GM13976 (cell line): ENCODE results near the gene TBC1D25.

Experiments used
- DNase-seq: peaks from one replicate; pipeline ENCODE4 v3.0.0; 2012; ENCODE audit warnings: low spot score
- in situ Hi-C: fragments of 300-500 bp; cut with MboI; formaldehyde crosslinking; loops from one replicate; pipeline ENCODE4 v1.12.0; 2022; ENCODE audit warnings: low sequenced_read_pairs, mixed read lengths, inconsistent platforms; ENCODE audit not compliant: unreplicated experiment
- TF ChIP-seq, protein P1 (sequence below): IDR thresholded peaks from 2 replicates; pipeline ENCODE4 v1.5.1; 2012; ENCODE audit warnings: borderline replicate concordance, mild to moderate bottlenecking; ENCODE audit not compliant: insufficient read depth; ENCODE audit errors: extremely low read depth, missing control alignments, control extremely low read depth

Gene TBC1D25

DNA sequence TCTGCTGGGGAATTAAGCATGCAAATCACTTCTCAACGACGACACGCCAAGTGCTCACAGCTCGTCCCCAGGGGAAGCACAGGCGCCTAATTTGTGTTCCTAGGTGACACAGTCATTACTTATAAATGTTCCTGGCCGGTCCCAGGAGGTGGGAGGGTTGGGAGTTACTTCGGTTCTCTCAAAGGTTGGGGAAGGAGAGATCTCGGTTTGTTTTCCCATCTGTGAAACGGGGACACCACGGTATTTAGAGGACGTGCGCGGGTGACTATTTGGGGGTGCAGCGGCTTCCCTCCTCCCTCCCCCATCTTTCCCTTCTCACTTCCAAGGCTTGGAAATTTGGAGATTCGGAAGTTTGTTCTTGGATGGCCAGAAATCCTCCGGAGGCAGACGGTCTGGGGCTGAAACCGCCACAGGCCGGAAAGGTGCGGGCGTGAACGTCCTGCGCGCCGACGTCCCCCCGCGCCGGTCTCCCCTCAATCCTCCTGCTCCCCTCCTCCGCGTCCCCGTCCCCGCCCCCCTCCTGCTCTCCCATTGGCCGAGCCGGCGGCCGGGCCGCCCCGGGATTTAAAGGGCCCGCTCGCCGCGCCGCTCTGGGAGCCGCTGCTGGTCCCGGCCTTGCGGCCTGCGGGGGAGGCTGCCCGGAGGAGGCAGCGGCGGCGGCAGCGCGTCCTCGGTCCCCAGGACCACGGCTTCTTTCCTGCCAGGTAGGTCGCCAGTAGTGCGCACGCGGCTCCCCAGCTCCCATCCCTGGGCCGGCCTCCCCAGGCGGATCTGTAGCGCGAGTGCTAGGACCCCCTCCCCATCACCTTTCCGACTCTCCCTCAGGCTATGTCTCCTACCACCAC, 30.9 kb upstream of the TBC1D25 start, which contains the start of gene PORCN:
Gene PORCN (plus strand): TSS at position 593 of the 845 bp plus-strand sequence. CDS start 829 bp downstream, outside the sequence.
- in situ Hi-C loops = no loop called here
- DNase-seq = peak; percentile 92
- TF ChIP-seq, protein P1, sequence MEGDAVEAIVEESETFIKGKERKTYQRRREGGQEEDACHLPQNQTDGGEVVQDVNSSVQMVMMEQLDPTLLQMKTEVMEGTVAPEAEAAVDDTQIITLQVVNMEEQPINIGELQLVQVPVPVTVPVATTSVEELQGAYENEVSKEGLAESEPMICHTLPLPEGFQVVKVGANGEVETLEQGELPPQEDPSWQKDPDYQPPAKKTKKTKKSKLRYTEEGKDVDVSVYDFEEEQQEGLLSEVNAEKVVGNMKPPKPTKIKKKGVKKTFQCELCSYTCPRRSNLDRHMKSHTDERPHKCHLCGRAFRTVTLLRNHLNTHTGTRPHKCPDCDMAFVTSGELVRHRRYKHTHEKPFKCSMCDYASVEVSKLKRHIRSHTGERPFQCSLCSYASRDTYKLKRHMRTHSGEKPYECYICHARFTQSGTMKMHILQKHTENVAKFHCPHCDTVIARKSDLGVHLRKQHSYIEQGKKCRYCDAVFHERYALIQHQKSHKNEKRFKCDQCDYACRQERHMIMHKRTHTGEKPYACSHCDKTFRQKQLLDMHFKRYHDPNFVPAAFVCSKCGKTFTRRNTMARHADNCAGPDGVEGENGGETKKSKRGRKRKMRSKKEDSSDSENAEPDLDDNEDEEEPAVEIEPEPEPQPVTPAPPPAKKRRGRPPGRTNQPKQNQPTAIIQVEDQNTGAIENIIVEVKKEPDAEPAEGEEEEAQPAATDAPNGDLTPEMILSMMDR = no peak

DNA sequence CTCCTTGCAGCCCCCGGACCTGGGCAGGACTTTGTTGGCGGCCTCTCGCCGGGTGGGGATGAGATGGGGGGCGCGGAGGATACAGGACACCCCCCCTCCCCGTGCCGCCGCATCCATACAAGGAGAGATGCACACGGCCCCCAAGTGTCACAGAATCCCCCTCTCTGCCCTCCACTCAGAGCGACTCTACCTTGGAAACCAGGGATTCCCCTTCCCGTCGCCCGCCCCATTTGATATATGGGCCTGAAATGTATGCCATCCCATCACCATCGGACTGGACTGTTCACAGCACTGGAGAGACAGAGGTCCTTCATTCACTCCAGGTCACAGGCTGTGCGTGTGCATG, 30.3 kb upstream of the TBC1D25 start:
- DNase-seq = no peak
- TF ChIP-seq, protein P1 = no peak
- in situ Hi-C loops = no loop called here

- in situ Hi-C loops = no loop called here
- TF ChIP-seq, protein P1 = no peak
- DNase-seq = no peak
Observed at GRCh38 chrX:48509619-48510018, 29.9 kb upstream of the TBC1D25 start.

- no peak for DNase-seq
- in situ Hi-C loops = no loop called here
- TF ChIP-seq, protein P1 = no peak
Observed at GRCh38 chrX:48511560-48511959, 28.0 kb upstream of the TBC1D25 start.

- in situ Hi-C loops = no loop called here
- DNase-seq = no peak
- TF ChIP-seq, protein P1 = no peak
Observed at GRCh38 chrX:48512371-48512935, 27.1 kb upstream of the TBC1D25 start.

DNA sequence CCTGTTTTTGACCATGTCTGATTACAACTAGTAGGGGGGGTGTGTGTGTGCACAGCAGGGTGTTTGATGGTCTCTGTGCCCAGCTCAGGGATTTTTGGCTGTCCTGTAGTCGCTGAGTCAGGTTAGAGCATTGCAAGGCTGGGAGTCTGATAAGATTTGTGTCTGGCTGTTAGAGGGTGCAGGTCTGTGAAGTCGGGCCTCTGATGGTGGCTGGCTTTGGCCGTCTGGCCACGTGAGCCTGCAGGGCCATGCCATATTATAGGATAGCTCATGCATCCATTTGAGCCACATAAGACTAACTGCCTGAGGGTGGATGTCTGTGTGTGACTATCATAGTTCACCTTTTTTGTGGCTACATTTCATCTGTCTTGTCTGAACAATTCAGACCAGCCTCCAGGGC, 25.8 kb upstream of the TBC1D25 start:
- DNase-seq = no peak
- TF ChIP-seq, protein P1 = no peak
- in situ Hi-C loops = no loop called here
